ENCODE data around the gene WDR73.

Gene WDR73

DNA sequence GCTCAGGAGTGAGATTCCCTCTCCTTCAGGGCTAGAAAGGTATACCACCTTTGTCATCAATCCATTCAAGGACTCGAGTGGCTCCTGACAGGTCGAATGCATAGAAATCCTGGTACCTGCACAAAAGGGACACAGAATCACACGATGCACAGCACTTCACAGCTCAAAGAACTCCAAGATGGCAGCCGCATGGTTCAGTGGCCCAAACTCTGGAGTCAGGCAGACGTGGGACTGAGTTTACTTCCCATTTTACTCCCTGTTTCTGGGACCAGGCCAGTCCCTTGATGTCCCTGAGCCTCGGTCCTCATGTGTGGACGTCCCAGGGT is 536 bp downstream of the WDR73 start:
- Histone ChIP-seq H2BK5ac (ENCODE audit: low read length) (peak overlapping the region; percentile 79), H4K8ac (ENCODE audit: low read depth, low read length) (no peak overlapping the region), H3K4ac (ENCODE audit: low read length) (no peak overlapping the region), H2AK5ac (ENCODE audit: low read depth, low read length) (no peak overlapping the region), H3K18ac (ENCODE audit: low read length) (peak overlapping the region; percentile 98), H3K9me3 (replicated peaks in 1 of 2; ENCODE audit: control insufficient read depth in 2 of 2, insufficient read depth in 1 of 2, low read depth in 1 of 2, low read length in 2 of 2) (no peaks in the 10 kb centered on the region), H4K91ac (ENCODE audit: low read depth, low read length, poor library complexity) (no peak overlapping the region), H3K4me1 (ENCODE audit: control insufficient read depth in 2 of 2, insufficient read depth in 1 of 2, low read depth in 1 of 2, low read length in 2 of 2) (peaks cover 2 to 9% of the 10 kb centered on the region in 2 donors), H2BK120ac (ENCODE audit: low read depth, low read length) (no peak overlapping the region), H3K79me1 (ENCODE audit: low read depth, low read length) (peaks cover 11% of the 10 kb centered on the region), H3K9ac (ENCODE audit: low read depth, low read length, poor library complexity) (peak overlapping the region; percentile 98), H3K36me3 (replicated peaks in 1 of 2; ENCODE audit: control insufficient read depth in 2 of 2, insufficient read depth in 2 of 2, low read length in 2 of 2) (peaks cover 18 to 54% of the 10 kb centered on the region in 2 donors), H3K23ac (ENCODE audit: low read depth, low read length, poor library complexity) (peak overlapping the region; percentile 96), H3K14ac (ENCODE audit: low read length) (peak overlapping the region; percentile 87), H2AFZ (ENCODE audit: low read length) (peak overlapping the region; percentile 93), H2BK12ac (ENCODE audit: low read length) (no peak overlapping the region), H3K27ac (replicated peaks; ENCODE audit: low read length) (peak overlapping the region; percentile 20), H3K4me3 (ENCODE audit: low read length in 2 of 2) (peak overlapping the region; percentile 82 to 88), H3K4me2 (ENCODE audit: insufficient read depth, low read length, poor library complexity, severe bottlenecking) (peak overlapping the region; percentile 78), H3K27me3 (ENCODE audit: control insufficient read depth in 3 of 3, insufficient read depth in 3 of 3, low read depth in 1 of 3, low read length in 3 of 3) (peaks cover 0 to 4% (median 0%) of the 10 kb centered on the region in 3 experiments), H2BK15ac (ENCODE audit: low read length) (no peak overlapping the region)
- no CpG with 5 or more reads among the region's 7 CpGs for whole genome bisulfite sequencing, 2 donors (ENCODE audit: extremely low coverage in 2 of 2, insufficient read length in 2 of 2, insufficient replicate concordance in 1 of 2)
- no peak for DNase-seq (ENCODE audit: low spot score)

DNA sequence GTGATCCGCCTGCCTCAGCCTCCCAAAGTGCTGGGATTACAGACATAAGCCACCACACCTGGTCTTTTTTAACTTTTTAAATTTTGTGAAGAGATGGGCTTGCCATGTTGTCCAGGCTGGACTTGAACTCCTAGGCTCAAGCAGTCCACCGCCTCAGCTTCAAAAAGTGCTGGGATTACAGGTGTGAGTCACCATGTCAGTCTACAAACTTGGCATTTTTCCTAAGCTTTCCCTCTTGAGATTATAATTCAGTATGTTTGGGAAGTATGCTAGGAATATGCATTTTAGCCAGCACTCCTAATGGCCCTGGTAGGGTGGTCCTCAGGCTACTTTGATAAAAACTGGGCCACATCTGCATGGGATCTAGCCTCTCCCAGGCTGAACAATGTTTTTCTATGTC is 4.4 kb downstream of the WDR73 start:
- Histone ChIP-seq H3K14ac (ENCODE audit: low read length) (no peak overlapping the region), H3K79me1 (ENCODE audit: low read depth, low read length) (peaks cover 11% of the 10 kb centered on the region), H3K27me3 (ENCODE audit: control insufficient read depth in 3 of 3, insufficient read depth in 3 of 3, low read depth in 1 of 3, low read length in 3 of 3) (no peaks in the 10 kb centered on the region), H2BK12ac (ENCODE audit: low read length) (no peak overlapping the region), H2BK15ac (ENCODE audit: low read length) (no peak overlapping the region), H3K9ac (ENCODE audit: low read depth, low read length, poor library complexity) (no peak overlapping the region), H3K23ac (ENCODE audit: low read depth, low read length, poor library complexity) (no peak overlapping the region), H2BK5ac (ENCODE audit: low read length) (no peak overlapping the region), H2AK5ac (ENCODE audit: low read depth, low read length) (no peak overlapping the region), H3K9me3 (replicated peaks in 1 of 2; ENCODE audit: control insufficient read depth in 2 of 2, insufficient read depth in 1 of 2, low read depth in 1 of 2, low read length in 2 of 2) (no peaks in the 10 kb centered on the region), H3K27ac (replicated peaks; ENCODE audit: low read length) (no peak overlapping the region), H3K4me1 (ENCODE audit: control insufficient read depth in 2 of 2, insufficient read depth in 1 of 2, low read depth in 1 of 2, low read length in 2 of 2) (peaks cover 2 to 3% of the 10 kb centered on the region in 2 donors), H2AFZ (ENCODE audit: low read length) (no peak overlapping the region), H4K8ac (ENCODE audit: low read depth, low read length) (no peak overlapping the region), H4K91ac (ENCODE audit: low read depth, low read length, poor library complexity) (no peak overlapping the region), H2BK120ac (ENCODE audit: low read depth, low read length) (no peak overlapping the region), H3K4me3 (ENCODE audit: low read length in 2 of 2) (no peak overlapping the region), H3K4ac (ENCODE audit: low read length) (no peak overlapping the region), H3K18ac (ENCODE audit: low read length) (no peak overlapping the region), H3K36me3 (replicated peaks in 1 of 2; ENCODE audit: control insufficient read depth in 2 of 2, insufficient read depth in 2 of 2, low read length in 2 of 2) (peaks cover 45 to 77% of the 10 kb centered on the region in 2 donors), H3K4me2 (ENCODE audit: insufficient read depth, low read length, poor library complexity, severe bottlenecking) (no peak overlapping the region)
- no peak for DNase-seq (ENCODE audit: low spot score)
- no CpG with 5 or more reads among the region's 2 CpGs for WGBS, 2 donors (ENCODE audit: extremely low coverage in 2 of 2, insufficient read length in 2 of 2, insufficient replicate concordance in 1 of 2)

DNA sequence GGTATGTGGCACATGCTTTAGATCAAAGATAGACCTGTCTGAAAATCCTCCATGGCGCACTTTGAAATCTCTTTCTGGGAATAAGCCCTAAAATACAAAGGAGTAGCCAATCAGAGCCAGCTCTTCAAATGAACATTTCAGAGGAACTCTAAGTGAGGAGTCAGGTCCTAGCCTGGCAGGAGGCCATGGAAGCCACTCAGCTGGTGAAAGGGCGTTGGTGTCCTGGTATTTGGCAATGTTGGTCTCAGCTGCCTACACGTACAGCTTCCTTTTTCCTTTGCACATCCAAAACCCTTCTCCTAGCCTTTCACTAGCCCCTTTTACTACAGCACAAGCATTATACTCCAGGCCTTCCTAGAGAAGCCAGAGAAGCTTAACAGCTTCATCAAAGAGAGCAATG is 5.5 kb downstream of the WDR73 start:
- H2AK5ac ChIP-seq (ENCODE audit: low read depth, low read length) = no peak overlapping the region
- H3K18ac ChIP-seq (ENCODE audit: low read length) = no peak overlapping the region
- H4K91ac ChIP-seq (ENCODE audit: low read depth, low read length, poor library complexity) = no peak overlapping the region
- H2AFZ ChIP-seq (ENCODE audit: low read length) = no peak overlapping the region
- H3K36me3 ChIP-seq (replicated peaks in 1 of 2; ENCODE audit: control insufficient read depth in 2 of 2, insufficient read depth in 2 of 2, low read length in 2 of 2) = peaks cover 52 to 87% of the 10 kb centered on the region in 2 donors
- no peaks in the 10 kb centered on the region for H3K27me3 ChIP-seq (ENCODE audit: control insufficient read depth in 3 of 3, insufficient read depth in 3 of 3, low read depth in 1 of 3, low read length in 3 of 3)
- no peaks in the 10 kb centered on the region for H3K9me3 ChIP-seq (replicated peaks in 1 of 2; ENCODE audit: control insufficient read depth in 2 of 2, insufficient read depth in 1 of 2, low read depth in 1 of 2, low read length in 2 of 2)
- H3K23ac ChIP-seq (ENCODE audit: low read depth, low read length, poor library complexity) = no peak overlapping the region
- no peak for DNase-seq (ENCODE audit: low spot score)
- no peak overlapping the region for H3K9ac ChIP-seq (ENCODE audit: low read depth, low read length, poor library complexity)
- H2BK5ac ChIP-seq (ENCODE audit: low read length) = no peak overlapping the region
- H3K4me3 ChIP-seq (ENCODE audit: low read length in 2 of 2) = no peak overlapping the region
- no peak overlapping the region for H3K4ac ChIP-seq (ENCODE audit: low read length)
- H3K4me2 ChIP-seq (ENCODE audit: insufficient read depth, low read length, poor library complexity, severe bottlenecking) = no peak overlapping the region
- H3K27ac ChIP-seq (replicated peaks; ENCODE audit: low read length) = no peak overlapping the region
- no peak overlapping the region for H4K8ac ChIP-seq (ENCODE audit: low read depth, low read length)
- H2BK15ac ChIP-seq (ENCODE audit: low read length) = no peak overlapping the region
- no peak overlapping the region for H3K14ac ChIP-seq (ENCODE audit: low read length)
- H2BK120ac ChIP-seq (ENCODE audit: low read depth, low read length) = no peak overlapping the region
- no CpG with 5 or more reads among the region's 3 CpGs for WGBS, 2 donors (ENCODE audit: extremely low coverage in 2 of 2, insufficient read length in 2 of 2, insufficient replicate concordance in 1 of 2)
- H3K79me1 ChIP-seq (ENCODE audit: low read depth, low read length) = peaks cover 6% of the 10 kb centered on the region
- H3K4me1 ChIP-seq (ENCODE audit: control insufficient read depth in 2 of 2, insufficient read depth in 1 of 2, low read depth in 1 of 2, low read length in 2 of 2) = peaks cover 2 to 3% of the 10 kb centered on the region in 2 donors
- H2BK12ac ChIP-seq (ENCODE audit: low read length) = no peak overlapping the region

DNA sequence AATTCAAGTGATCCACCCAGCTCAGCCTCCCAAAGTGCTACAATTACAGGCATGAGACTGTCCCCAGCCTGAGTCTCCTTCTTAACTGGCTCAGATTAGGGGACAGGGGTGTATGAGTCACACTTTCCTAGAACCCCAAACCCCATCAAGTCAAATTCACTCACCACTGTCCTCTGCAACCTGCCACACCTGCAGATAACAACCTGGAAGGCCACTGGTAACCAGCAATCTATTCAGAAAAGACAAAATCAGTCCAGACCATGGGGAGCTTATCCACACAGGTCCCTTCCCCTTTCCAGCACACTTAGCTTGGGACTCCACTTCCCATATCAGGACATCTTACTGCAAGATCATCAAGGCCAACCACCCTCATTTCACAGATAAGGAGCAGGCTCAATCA is 6.4 kb downstream of the WDR73 start:
- no peak overlapping the region for H2BK5ac ChIP-seq (ENCODE audit: low read length)
- H2AK5ac ChIP-seq (ENCODE audit: low read depth, low read length) = no peak overlapping the region
- H3K23ac ChIP-seq (ENCODE audit: low read depth, low read length, poor library complexity) = no peak overlapping the region
- no peaks in the 10 kb centered on the region for H3K9me3 ChIP-seq (replicated peaks in 1 of 2; ENCODE audit: control insufficient read depth in 2 of 2, insufficient read depth in 1 of 2, low read depth in 1 of 2, low read length in 2 of 2)
- no peak overlapping the region for H3K14ac ChIP-seq (ENCODE audit: low read length)
- no peak overlapping the region for H2AFZ ChIP-seq (ENCODE audit: low read length)
- no peaks in the 10 kb centered on the region for H3K79me1 ChIP-seq (ENCODE audit: low read depth, low read length)
- H3K27ac ChIP-seq (replicated peaks; ENCODE audit: low read length) = no peak overlapping the region
- H2BK15ac ChIP-seq (ENCODE audit: low read length) = no peak overlapping the region
- no peak overlapping the region for H2BK12ac ChIP-seq (ENCODE audit: low read length)
- no peak overlapping the region for H4K91ac ChIP-seq (ENCODE audit: low read depth, low read length, poor library complexity)
- no peak overlapping the region for H3K18ac ChIP-seq (ENCODE audit: low read length)
- no peak overlapping the region for H3K4ac ChIP-seq (ENCODE audit: low read length)
- H3K27me3 ChIP-seq (ENCODE audit: control insufficient read depth in 3 of 3, insufficient read depth in 3 of 3, low read depth in 1 of 3, low read length in 3 of 3) = no peaks in the 10 kb centered on the region
- no peak overlapping the region for H3K4me3 ChIP-seq (ENCODE audit: low read length in 2 of 2)
- H3K36me3 ChIP-seq (replicated peaks in 1 of 2; ENCODE audit: control insufficient read depth in 2 of 2, insufficient read depth in 2 of 2, low read length in 2 of 2) = peaks cover 57 to 92% of the 10 kb centered on the region in 2 donors
- no peak overlapping the region for H3K4me2 ChIP-seq (ENCODE audit: insufficient read depth, low read length, poor library complexity, severe bottlenecking)
- peaks cover 0 to under 1% of the 10 kb centered on the region in 2 donors for H3K4me1 ChIP-seq (ENCODE audit: control insufficient read depth in 2 of 2, insufficient read depth in 1 of 2, low read depth in 1 of 2, low read length in 2 of 2)
- no peak overlapping the region for H4K8ac ChIP-seq (ENCODE audit: low read depth, low read length)
- no peak overlapping the region for H2BK120ac ChIP-seq (ENCODE audit: low read depth, low read length)
- H3K9ac ChIP-seq (ENCODE audit: low read depth, low read length, poor library complexity) = no peak overlapping the region
- no peak for DNase-seq (ENCODE audit: low spot score)

Measured in neuronal stem cell (in vitro differentiated cells).